ENCODE measurements around the gene ITGA8. TPM values are rescaled to one million over a fixed set of nuclear protein-coding genes. Genes with fewer than 3 reads are reported as not detected.

The ITGA8 gene
- total and polyA plus RNA-seq, 2 of the 13 experiments (the other 11 are each of a cell fraction or from before 2014, with no cell fraction given): not detected

DNA sequence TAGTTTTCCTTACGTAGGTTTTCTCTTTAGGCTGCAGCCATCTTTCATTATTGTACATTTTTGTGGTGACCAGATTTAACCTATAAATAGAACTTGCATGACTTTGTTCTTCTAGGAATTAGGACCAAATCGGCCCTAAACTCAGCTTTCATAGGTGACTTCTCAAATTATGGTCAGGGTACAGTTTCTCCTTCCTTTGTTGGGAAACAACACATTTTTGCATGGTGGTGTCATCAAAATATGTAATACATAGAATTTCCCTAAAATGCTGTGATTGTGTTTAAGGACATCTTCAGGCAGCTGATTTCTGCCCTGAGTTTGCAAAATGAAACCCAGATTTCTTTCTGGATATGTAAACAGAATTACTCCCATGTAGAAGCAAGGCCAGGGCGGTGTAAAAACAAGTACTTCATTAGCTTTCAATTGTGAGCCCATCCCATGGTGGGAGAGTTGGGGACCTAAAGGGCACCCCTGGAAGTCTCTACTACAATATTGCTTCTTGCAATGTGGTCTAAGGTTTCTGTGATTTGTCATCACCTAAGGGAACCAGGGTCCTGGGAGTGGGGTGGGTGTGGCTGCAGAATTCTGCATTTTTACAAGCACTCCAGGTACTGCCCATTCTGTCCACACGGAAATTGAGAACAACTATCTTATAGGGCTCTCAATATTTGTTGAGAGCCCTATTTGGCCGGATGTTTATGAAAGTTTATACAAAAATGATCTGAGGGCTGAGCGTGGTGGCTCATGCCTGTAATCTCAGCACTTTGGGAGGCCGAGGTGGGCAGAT lies 227.7 kb downstream of the ITGA8 start:
- Histone ChIP-seq H3K4me1 (ENCODE audit: insufficient read depth, low read length) (no peaks in the 10 kb centered on the region), H4K20me1 (ENCODE audit: insufficient read depth, low read length) (no peaks in the 10 kb centered on the region), H3K4me2 (ENCODE audit: low read depth, low read length) (no peak overlapping the region), H3K36me3 (replicated peaks in 1 of 2; ENCODE audit: control insufficient read depth in 1 of 2, insufficient read depth in 2 of 2, low read length in 2 of 2) (no peaks in the 10 kb centered on the region), H2AFZ (ENCODE audit: low read length) (no peak overlapping the region), H3K79me2 (ENCODE audit: insufficient read depth, low read length) (no peaks in the 10 kb centered on the region), H3K9ac (ENCODE audit: insufficient read depth, low read depth, low read length) (no peak overlapping the region), H3K27me3 (ENCODE audit: control insufficient read depth in 1 of 2, insufficient read depth in 2 of 2, low read length in 2 of 2) (no peaks in the 10 kb centered on the region), H3K4me3 (replicated peaks in 1 of 3; ENCODE audit: insufficient read depth in 1 of 3, low read depth in 2 of 3, low read length in 3 of 3) (no peak overlapping the region), H3K9me3 (ENCODE audit: low read length) (no peaks in the 10 kb centered on the region), H3K27ac (ENCODE audit: extremely low read length, insufficient read depth, low read length) (no peak overlapping the region)
- TF ChIP-seq, protein P1, sequence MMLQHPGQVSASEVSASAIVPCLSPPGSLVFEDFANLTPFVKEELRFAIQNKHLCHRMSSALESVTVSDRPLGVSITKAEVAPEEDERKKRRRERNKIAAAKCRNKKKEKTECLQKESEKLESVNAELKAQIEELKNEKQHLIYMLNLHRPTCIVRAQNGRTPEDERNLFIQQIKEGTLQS (CRISPR knock-in tag; IDR thresholded peaks at IDR 0.05): no peak
- TF ChIP-seq TP53 (CRISPR knock-in tag; conservative IDR thresholded peaks at IDR 0.05) (no peak), ZKSCAN5 (CRISPR knock-in tag; IDR thresholded peaks at IDR 0.05) (no peak), ADNP (CRISPR knock-in tag; IDR thresholded peaks at IDR 0.05) (no peak), MBD4 (IDR thresholded peaks at IDR 0.05; ENCODE audit: borderline replicate concordance, low read length) (no peak), ZNF292 (CRISPR knock-in tag; IDR thresholded peaks at IDR 0.05; ENCODE audit: borderline replicate concordance, low read depth) (no peak), ZNF782 (CRISPR knock-in tag; IDR thresholded peaks at IDR 0.05; ENCODE audit: borderline replicate concordance) (no peak), ZNF33B (CRISPR knock-in tag; IDR thresholded peaks at IDR 0.05) (no peak)
- TF ChIP-seq, protein P2, sequence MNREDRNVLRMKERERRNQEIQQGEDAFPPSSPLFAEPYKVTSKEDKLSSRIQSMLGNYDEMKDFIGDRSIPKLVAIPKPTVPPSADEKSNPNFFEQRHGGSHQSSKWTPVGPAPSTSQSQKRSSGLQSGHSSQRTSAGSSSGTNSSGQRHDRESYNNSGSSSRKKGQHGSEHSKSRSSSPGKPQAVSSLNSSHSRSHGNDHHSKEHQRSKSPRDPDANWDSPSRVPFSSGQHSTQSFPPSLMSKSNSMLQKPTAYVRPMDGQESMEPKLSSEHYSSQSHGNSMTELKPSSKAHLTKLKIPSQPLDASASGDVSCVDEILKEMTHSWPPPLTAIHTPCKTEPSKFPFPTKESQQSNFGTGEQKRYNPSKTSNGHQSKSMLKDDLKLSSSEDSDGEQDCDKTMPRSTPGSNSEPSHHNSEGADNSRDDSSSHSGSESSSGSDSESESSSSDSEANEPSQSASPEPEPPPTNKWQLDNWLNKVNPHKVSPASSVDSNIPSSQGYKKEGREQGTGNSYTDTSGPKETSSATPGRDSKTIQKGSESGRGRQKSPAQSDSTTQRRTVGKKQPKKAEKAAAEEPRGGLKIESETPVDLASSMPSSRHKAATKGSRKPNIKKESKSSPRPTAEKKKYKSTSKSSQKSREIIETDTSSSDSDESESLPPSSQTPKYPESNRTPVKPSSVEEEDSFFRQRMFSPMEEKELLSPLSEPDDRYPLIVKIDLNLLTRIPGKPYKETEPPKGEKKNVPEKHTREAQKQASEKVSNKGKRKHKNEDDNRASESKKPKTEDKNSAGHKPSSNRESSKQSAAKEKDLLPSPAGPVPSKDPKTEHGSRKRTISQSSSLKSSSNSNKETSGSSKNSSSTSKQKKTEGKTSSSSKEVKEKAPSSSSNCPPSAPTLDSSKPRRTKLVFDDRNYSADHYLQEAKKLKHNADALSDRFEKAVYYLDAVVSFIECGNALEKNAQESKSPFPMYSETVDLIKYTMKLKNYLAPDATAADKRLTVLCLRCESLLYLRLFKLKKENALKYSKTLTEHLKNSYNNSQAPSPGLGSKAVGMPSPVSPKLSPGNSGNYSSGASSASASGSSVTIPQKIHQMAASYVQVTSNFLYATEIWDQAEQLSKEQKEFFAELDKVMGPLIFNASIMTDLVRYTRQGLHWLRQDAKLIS (CRISPR knock-in tag; IDR thresholded peaks at IDR 0.05): no peak
- DNase-seq (ENCODE audit: low spot score): no peak
- ChIA-PET POLR2A (no interaction called here), CTCF (ENCODE audit: low intra/inter-chr PET ratio, low total read pairs) (no interaction called here)
- no peak for ATAC-seq
- intact Hi-C loops (cut with micrococcal nuclease; ENCODE audit: unreplicated experiment) (no loop called here), in situ Hi-C loops (cut with HindIII; ENCODE audit: extremely low pct_ligation_motif_present, low pct_unique_long_range_greater_than_20kb) (no loop called here)
- FAIRE-seq: no peak
- 11% methylated on average over 7 of the region's 7 CpGs for WGBS (ENCODE audit: low lambda C conversion rate)
- no TSS peak for BruUV-seq (replicated peaks)

Data from HepG2 (cell line).